ENCODE data around the gene CACNB1. TPM values are rescaled to one million over a fixed set of nuclear protein-coding genes. Genes with fewer than 3 reads are reported as not detected.

CACNB1 gene
- total RNA-seq, 1 experiment from 2014 or later: 4.3 TPM

DNA sequence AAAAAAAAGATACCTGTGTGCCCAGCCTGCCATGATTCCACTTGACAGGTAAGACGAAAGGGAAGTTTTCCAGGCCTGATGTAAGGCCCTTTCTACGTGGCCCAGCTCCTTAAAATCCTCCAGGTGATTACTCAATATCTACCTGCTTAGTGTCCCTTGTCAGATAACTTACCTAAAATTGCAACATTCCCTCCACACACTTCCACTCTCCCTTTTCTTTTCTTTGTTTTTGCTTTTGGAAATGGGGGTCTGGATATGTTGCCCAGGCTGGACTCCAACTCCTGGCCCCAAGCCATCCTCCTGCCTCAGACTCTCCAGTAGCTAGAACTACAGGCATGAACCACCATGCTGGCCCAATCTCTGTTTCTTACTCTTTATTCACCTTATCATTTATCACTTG, 38.8 kb downstream of the CACNB1 start:
- no peaks in the 10 kb centered on the region for H3K9me2 ChIP-seq (replicated peaks; ENCODE audit: low read length)
- no peaks in the 10 kb centered on the region for H3K36me3 ChIP-seq (ENCODE audit: low read depth, low read length)
- intact Hi-C loops (cut with micrococcal nuclease): no loop called here
- H3K4me3 ChIP-seq (ENCODE audit: low read length): no peak overlapping the region
- ATAC-seq (no peak), DNase-seq (no peak)
- H3K4me2 ChIP-seq (ENCODE audit: low read length): no peak overlapping the region
- H2AFZ ChIP-seq (ENCODE audit: low read length): no peak overlapping the region
- H4K20me1 ChIP-seq (ENCODE audit: low read length): no peaks in the 10 kb centered on the region
- POLR2A ChIA-PET (ENCODE audit: unreplicated experiment): no interaction called here
- H3K4me1 ChIP-seq (ENCODE audit: insufficient read depth, low read length): no peaks in the 10 kb centered on the region
- no peaks in the 10 kb centered on the region for H3F3A ChIP-seq (ENCODE audit: low read length, unreplicated experiment)
- no peaks in the 10 kb centered on the region for H3K79me2 ChIP-seq (ENCODE audit: low read length)
- BruUV-seq (replicated peaks): no TSS peak
- no peak overlapping the region for H3K9ac ChIP-seq (ENCODE audit: low read length)
- H3K27ac ChIP-seq (ENCODE audit: low read length): no peak overlapping the region
- CTCF ChIA-PET: no interaction called here
- no peaks in the 10 kb centered on the region for H3K27me3 ChIP-seq (ENCODE audit: low read length)
- no peak for TF ChIP-seq EZH2phosphoT487 (IDR thresholded peaks at IDR 0.05; ENCODE audit: borderline replicate concordance, low read length)
- TF ChIP-seq, protein P1, sequence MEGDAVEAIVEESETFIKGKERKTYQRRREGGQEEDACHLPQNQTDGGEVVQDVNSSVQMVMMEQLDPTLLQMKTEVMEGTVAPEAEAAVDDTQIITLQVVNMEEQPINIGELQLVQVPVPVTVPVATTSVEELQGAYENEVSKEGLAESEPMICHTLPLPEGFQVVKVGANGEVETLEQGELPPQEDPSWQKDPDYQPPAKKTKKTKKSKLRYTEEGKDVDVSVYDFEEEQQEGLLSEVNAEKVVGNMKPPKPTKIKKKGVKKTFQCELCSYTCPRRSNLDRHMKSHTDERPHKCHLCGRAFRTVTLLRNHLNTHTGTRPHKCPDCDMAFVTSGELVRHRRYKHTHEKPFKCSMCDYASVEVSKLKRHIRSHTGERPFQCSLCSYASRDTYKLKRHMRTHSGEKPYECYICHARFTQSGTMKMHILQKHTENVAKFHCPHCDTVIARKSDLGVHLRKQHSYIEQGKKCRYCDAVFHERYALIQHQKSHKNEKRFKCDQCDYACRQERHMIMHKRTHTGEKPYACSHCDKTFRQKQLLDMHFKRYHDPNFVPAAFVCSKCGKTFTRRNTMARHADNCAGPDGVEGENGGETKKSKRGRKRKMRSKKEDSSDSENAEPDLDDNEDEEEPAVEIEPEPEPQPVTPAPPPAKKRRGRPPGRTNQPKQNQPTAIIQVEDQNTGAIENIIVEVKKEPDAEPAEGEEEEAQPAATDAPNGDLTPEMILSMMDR (conservative IDR thresholded peaks at IDR 0.05; ENCODE audit: low read depth, low read length): no peak
- no peak for TF ChIP-seq EZH2 (IDR thresholded peaks at IDR 0.05; ENCODE audit: low read length, unreplicated experiment)
- no peaks in the 10 kb centered on the region for H3K9me3 ChIP-seq (ENCODE audit: low read length)

DNA sequence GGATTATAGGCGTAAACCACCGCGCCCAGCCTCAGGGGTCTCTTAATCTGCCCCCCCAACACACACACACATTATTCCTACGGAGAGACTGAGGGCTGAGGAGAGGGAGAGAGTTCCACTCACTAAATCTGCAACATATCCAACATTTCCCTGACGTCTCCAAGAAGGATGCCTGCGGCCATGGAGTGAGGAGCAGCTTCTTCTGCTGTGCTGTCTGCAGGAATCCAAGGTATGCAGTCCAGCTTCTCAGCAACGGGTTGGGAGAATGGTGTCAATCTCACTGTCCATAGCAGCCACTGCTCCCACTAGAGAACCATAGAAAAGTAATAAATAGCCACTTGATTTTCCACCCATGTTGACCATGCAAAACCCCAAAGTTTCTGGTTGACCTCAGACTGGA, 41.0 kb downstream of the CACNB1 start:
- ChIA-PET POLR2A (ENCODE audit: unreplicated experiment) (no interaction called here), CTCF (no interaction called here)
- H3K4me2 ChIP-seq (ENCODE audit: low read length): no peak overlapping the region
- no peak overlapping the region for H3K27ac ChIP-seq (ENCODE audit: low read length)
- BruUV-seq (replicated peaks): no TSS peak
- H3K9ac ChIP-seq (ENCODE audit: low read length): no peak overlapping the region
- H3K79me2 ChIP-seq (ENCODE audit: low read length): no peaks in the 10 kb centered on the region
- H3F3A ChIP-seq (ENCODE audit: low read length, unreplicated experiment): no peaks in the 10 kb centered on the region
- H3K4me1 ChIP-seq (ENCODE audit: insufficient read depth, low read length): peaks cover 7% of the 10 kb centered on the region
- H3K9me3 ChIP-seq (ENCODE audit: low read length): no peaks in the 10 kb centered on the region
- H3K4me3 ChIP-seq (ENCODE audit: low read length): no peak overlapping the region
- H2AFZ ChIP-seq (ENCODE audit: low read length): no peak overlapping the region
- intact Hi-C loops (cut with micrococcal nuclease): no loop called here
- H3K36me3 ChIP-seq (ENCODE audit: low read depth, low read length): no peaks in the 10 kb centered on the region
- TF ChIP-seq, protein P1 (conservative IDR thresholded peaks at IDR 0.05; ENCODE audit: low read depth, low read length): no peak
- TF ChIP-seq EZH2phosphoT487 (IDR thresholded peaks at IDR 0.05; ENCODE audit: borderline replicate concordance, low read length): no peak
- TF ChIP-seq EZH2 (IDR thresholded peaks at IDR 0.05; ENCODE audit: low read length, unreplicated experiment): no peak
- no peaks in the 10 kb centered on the region for H3K9me2 ChIP-seq (replicated peaks; ENCODE audit: low read length)
- DNase-seq (no peak), ATAC-seq (no peak)
- no peaks in the 10 kb centered on the region for H4K20me1 ChIP-seq (ENCODE audit: low read length)
- H3K27me3 ChIP-seq (ENCODE audit: low read length): no peaks in the 10 kb centered on the region

DNA sequence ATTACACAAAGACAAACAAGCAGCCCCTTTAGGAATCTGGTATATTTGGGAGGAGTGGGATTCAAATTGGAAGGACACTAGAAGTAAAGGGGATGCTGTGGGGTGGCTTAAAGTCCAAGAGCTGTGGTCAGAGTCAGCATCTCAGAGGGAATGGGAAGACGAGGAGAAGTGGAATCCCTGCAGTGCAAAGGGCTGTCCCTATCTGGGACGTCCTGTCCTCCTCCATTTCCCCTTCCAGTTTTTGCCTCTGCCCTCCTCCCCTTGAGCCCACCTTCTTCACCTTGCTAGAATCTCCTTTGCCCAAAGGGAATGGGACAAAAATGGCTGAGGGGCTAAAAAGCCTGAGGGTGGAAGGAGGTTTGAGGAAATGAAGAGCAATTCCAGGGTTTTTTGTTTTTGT, 41.8 kb downstream of the CACNB1 start:
- no peaks in the 10 kb centered on the region for H3K9me2 ChIP-seq (replicated peaks; ENCODE audit: low read length)
- intact Hi-C loops (cut with micrococcal nuclease): no loop called here
- H3K9ac ChIP-seq (ENCODE audit: low read length): no peak overlapping the region
- H3K36me3 ChIP-seq (ENCODE audit: low read depth, low read length): no peaks in the 10 kb centered on the region
- POLR2A ChIA-PET (ENCODE audit: unreplicated experiment): no interaction called here
- no peak for TF ChIP-seq EZH2phosphoT487 (IDR thresholded peaks at IDR 0.05; ENCODE audit: borderline replicate concordance, low read length)
- no peaks in the 10 kb centered on the region for H3F3A ChIP-seq (ENCODE audit: low read length, unreplicated experiment)
- CTCF ChIA-PET: no interaction called here
- H3K9me3 ChIP-seq (ENCODE audit: low read length): no peaks in the 10 kb centered on the region
- H2AFZ ChIP-seq (ENCODE audit: low read length): no peak overlapping the region
- H3K4me2 ChIP-seq (ENCODE audit: low read length): no peak overlapping the region
- no peak for ATAC-seq
- H3K27me3 ChIP-seq (ENCODE audit: low read length): peaks cover 4% of the 10 kb centered on the region; the same call in 1 of the 2 replicates
- DNase-seq: no peak
- H3K27ac ChIP-seq (ENCODE audit: low read length): no peak overlapping the region
- no peaks in the 10 kb centered on the region for H4K20me1 ChIP-seq (ENCODE audit: low read length)
- H3K79me2 ChIP-seq (ENCODE audit: low read length): no peaks in the 10 kb centered on the region
- peaks cover 7% of the 10 kb centered on the region for H3K4me1 ChIP-seq (ENCODE audit: insufficient read depth, low read length)
- H3K4me3 ChIP-seq (ENCODE audit: low read length): no peak overlapping the region; the same call in 1 of the 2 replicates
- no TSS peak for BruUV-seq (replicated peaks)

Measured in PC-3 (cell line).